ENCODE data around the gene PAN3.

DNA sequence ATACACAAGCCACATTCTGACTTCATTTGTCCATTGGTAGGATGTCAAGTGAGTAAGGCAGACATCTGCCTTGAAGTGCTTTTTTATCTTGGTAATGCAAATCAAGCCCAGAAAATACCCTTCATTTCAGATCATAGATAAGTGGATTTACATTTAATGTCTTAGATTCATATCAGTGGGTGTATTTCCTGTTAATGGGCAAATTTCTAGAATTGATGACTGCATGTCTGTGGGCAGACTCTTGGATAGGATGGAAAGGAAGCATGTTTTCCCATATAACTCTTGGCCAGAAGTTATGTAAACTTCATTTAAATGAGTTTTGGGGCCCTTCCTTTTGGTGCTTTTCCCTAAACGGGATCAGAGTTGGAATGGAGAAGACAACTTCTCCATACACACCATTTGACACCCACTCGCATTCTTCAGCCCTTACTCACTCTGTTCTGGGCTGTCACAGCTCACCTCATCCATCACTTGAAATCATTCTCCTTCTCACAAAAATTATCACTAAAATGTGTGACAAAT is 202.0 kb downstream of the PAN3 start:
- TF ChIP-seq, protein P1, sequence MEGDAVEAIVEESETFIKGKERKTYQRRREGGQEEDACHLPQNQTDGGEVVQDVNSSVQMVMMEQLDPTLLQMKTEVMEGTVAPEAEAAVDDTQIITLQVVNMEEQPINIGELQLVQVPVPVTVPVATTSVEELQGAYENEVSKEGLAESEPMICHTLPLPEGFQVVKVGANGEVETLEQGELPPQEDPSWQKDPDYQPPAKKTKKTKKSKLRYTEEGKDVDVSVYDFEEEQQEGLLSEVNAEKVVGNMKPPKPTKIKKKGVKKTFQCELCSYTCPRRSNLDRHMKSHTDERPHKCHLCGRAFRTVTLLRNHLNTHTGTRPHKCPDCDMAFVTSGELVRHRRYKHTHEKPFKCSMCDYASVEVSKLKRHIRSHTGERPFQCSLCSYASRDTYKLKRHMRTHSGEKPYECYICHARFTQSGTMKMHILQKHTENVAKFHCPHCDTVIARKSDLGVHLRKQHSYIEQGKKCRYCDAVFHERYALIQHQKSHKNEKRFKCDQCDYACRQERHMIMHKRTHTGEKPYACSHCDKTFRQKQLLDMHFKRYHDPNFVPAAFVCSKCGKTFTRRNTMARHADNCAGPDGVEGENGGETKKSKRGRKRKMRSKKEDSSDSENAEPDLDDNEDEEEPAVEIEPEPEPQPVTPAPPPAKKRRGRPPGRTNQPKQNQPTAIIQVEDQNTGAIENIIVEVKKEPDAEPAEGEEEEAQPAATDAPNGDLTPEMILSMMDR (IDR thresholded peaks at IDR 0.05): no peak
- TF ChIP-seq POLR2A (IDR thresholded peaks at IDR 0.05): no peak
